IPS-20b (cell line): ENCODE measurements around the gene ZFP36L1.

ENCODE experiments used
- H3K27ac ChIP-seq: one replicate; pipeline ENCODE4 v1.5.1; 2013; ENCODE audit warnings: low read length
- H3K27me3 ChIP-seq: 2 replicates; pipeline ENCODE4 v1.6.1; 2013; ENCODE audit warnings: mild to moderate bottlenecking, low read length, inconsistent platforms; ENCODE audit not compliant: insufficient read depth
- H3K36me3 ChIP-seq: 2 replicates; pipeline ENCODE4 v1.6.1; 2013; ENCODE audit warnings: low read depth, mild to moderate bottlenecking, inconsistent platforms, low read length, moderate library complexity; ENCODE audit not compliant: insufficient read depth
- H3K4me1 ChIP-seq: 2 replicates; pipeline ENCODE4 v1.6.1; 2013; ENCODE audit warnings: mild to moderate bottlenecking, control low read depth, inconsistent platforms, low read length, moderate library complexity; ENCODE audit not compliant: insufficient read depth
- H3K4me3 ChIP-seq: 2 replicates; pipeline ENCODE4 v1.5.1; 2013; ENCODE audit warnings: mild to moderate bottlenecking, low read length, inconsistent platforms
- H3K9ac ChIP-seq: 2 replicates; pipeline ENCODE4 v1.6.1; 2013; ENCODE audit warnings: low read depth, mild to moderate bottlenecking, inconsistent platforms, low read length, moderate library complexity
- H3K9me3 ChIP-seq: 2 replicates; pipeline ENCODE4 v1.6.1; 2013; ENCODE audit warnings: mild to moderate bottlenecking, low read depth, low read length, inconsistent platforms; ENCODE audit not compliant: insufficient read depth

The ZFP36L1 gene

DNA sequence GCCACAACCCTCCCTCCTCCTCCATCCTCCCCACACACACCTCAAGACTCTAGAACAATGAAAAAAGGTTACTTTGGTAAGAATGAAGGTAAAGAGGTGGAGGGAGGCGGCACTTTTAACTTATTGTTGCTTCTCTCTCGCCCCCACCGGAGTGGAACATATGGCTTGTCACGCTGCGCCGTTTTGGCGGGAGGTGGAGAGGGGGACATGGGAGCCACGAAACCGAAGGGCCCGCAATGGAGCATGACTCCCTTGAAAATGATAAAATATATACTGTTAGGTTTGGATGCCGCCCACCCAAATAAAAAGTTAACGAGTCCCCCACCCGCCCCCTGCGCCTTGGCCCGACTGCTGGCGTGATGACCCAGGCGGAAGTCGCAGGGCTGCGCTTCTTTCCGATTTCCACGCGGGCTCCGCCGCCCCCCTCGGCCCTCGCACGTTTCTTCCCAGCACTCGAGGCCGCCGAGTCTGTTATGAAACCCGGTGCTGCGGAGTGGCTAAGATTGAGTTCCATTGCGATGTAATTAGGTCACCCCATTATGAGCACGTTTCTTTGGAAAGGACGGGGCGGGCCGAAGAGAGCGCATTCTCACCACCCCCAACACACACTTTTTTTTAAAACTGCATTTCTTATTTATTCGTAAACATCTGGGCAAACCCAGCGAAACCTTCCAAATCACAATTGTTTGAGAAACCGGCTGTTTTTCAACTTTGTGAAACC lies 1.4 kb upstream of the ZFP36L1 start:
- Histone ChIP-seq H3K9ac (peak overlapping the region; percentile 100), H3K27ac (peak overlapping the region; percentile 99), H3K4me1 (peaks cover 20% of the 10 kb centered on the region), H3K27me3 (no peaks in the 10 kb centered on the region), H3K36me3 (peaks cover 34% of the 10 kb centered on the region), H3K4me3 (peak overlapping the region; percentile 100), H3K9me3 (peaks cover 6% of the 10 kb centered on the region; the same call in 1 of the 2 replicates)

DNA sequence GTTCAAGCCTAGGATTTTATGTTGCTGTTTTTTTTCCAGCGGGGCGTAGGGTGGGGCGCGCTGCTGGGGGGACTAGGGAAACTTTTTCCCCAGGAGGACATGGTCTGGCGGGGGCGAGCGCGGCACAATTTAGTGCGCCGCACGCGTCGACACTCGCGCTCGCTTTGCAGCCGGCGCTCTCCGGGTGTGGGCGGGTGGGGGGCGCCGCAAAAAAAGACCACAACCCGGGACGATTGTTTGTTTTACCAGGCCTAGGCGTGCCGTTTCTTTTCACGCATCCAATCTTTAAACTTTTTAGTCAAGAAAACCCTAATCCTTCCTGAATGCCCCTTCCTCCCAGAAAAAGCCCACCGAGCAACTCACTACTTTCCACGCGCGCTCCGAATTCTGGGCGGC lies 865 bp upstream of the ZFP36L1 start:
- Histone ChIP-seq H3K9me3 (peaks cover 3% of the 10 kb centered on the region; the same call in 1 of the 2 replicates), H3K27ac (peak overlapping the region; percentile 99), H3K36me3 (peaks cover 40% of the 10 kb centered on the region), H3K27me3 (no peaks in the 10 kb centered on the region), H3K4me3 (peak overlapping the region; percentile 100), H3K4me1 (peaks cover 24% of the 10 kb centered on the region), H3K9ac (peak overlapping the region; percentile 100)

DNA sequence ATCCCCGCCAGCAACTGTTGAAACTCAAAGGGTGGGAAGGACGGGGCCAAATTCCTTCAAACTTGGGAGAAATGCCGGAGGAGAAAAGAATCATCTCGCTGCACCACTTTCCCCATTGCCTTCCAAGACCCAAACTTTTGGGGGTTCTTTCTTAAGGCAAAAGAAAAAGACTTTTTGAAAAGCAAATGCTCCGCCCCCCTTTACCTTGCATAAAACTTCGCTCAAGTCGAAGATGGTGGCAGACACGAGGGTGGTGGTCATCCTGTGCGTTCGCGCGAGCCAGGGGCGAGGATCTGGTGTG lies 239 bp downstream of the ZFP36L1 start:
- Histone ChIP-seq H3K4me1 (peaks cover 19% of the 10 kb centered on the region), H3K4me3 (peak overlapping the region; percentile 100), H3K36me3 (peaks cover 51% of the 10 kb centered on the region), H3K9ac (peak overlapping the region; percentile 100), H3K27ac (peak overlapping the region; percentile 100), H3K27me3 (no peaks in the 10 kb centered on the region), H3K9me3 (no peaks in the 10 kb centered on the region)

DNA sequence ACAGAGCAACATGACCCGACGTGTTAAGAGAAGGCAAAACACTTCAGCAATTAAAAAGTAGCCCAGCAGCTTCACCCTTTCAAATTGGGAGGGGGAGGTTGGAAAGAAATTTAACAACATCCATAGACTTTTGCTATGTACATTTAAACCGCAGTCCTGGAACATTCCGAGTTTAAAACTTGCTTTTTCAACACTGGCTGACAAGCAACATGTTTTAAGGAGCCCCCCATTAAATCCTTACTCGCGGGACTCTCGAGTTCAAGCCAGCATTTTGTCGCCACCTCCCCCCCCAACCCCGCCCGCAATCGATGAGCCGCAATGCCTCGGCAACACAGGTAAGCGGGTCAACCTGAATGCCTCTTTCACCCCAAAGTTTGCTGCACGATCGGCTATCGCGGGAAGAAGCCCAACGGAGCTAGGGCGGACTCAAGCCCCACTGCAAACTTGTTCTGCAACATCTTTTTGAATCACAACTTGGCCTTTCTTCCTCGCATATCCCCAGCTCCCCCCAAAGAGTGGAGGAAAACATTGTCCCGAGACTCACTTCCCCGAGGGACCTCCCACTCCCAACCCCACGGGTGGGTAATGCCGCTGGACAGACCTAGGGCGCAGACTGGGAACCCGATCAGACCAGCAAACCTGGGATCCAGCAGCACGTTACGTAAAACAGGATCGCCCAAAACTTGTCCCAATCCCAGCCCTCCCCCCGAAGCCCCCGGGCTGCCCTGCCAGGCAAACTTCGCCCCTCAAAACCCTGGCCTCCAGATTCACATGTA lies 777 bp downstream of the ZFP36L1 start:
- Histone ChIP-seq H3K9me3 (no peaks in the 10 kb centered on the region), H3K4me1 (peaks cover 16% of the 10 kb centered on the region), H3K27ac (peak overlapping the region; percentile 100), H3K4me3 (peak overlapping the region; percentile 100), H3K27me3 (no peaks in the 10 kb centered on the region), H3K36me3 (peaks cover 56% of the 10 kb centered on the region), H3K9ac (peak overlapping the region; percentile 100)

DNA sequence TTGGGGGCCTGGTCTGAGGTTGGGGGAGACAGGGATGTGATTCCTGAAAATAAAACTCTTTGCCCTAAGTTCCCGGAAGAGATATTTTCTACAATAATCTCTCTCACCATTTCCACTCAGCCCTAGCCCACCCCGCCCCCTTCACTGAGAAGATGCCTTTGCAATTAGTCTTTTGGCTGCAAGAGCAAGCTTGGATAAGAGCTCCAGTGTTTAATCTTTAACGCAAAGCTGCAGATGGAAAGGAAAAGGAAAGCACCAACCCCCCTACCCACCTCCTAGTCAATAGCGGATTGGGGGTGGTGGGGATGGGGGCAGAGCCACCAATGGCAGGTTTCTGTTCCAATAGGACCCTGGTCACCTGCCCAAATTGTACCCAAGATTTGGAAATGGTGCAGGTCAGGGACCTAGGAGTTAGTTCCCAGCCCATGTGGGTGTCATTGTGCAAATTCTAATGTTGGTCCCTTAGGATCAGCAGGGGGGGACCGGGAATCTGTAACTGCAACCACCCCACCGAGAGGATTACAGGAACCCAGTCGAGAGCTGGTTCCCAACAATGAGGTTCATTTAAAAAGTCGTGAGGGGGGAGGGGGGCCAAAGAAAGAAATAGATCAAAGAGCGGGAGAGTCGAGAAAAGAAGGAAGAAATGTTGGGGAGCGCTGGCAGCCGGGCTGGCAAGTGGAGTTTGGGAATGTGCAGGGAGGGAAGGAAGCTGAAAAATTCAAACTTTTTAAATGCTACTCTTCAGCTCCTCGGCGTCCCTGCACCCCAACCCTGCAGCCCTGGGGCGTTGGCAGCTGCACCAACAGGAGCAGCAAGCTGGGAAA lies 1.6 kb downstream of the ZFP36L1 start:
- peak overlapping the region; percentile 100 for H3K4me3 ChIP-seq
- H3K27me3 ChIP-seq: no peaks in the 10 kb centered on the region
- peaks cover 63% of the 10 kb centered on the region for H3K36me3 ChIP-seq
- H3K9me3 ChIP-seq: no peaks in the 10 kb centered on the region
- H3K4me1 ChIP-seq: peaks cover 9% of the 10 kb centered on the region; the same call in 1 of the 2 replicates
- H3K27ac ChIP-seq: peak overlapping the region; percentile 100
- peak overlapping the region; percentile 100 for H3K9ac ChIP-seq

DNA sequence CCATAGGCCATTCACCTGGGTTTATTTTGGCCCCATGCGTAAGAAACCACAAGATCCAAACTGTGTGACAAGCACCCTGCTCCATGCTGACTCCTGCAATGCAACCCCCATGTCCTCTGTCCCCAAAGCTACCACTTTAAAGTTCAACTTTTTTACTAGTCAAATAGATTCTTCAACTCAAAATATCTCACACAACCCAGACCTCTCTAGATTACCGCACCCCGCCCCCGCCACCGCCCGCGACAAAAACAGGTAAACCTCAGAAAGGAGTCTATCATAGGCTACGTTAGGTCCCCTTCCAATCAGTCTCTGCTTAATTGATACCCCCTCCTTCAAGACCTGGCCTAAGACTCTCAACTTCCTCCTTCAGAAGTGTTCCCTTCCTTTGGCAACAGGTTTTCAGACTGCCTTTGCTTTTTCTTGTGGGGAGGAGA lies 2.2 kb downstream of the ZFP36L1 start:
- peaks cover 63% of the 10 kb centered on the region for H3K36me3 ChIP-seq
- H3K27me3 ChIP-seq: no peaks in the 10 kb centered on the region
- H3K4me1 ChIP-seq: peaks cover 9% of the 10 kb centered on the region; the same call in 1 of the 2 replicates
- peak overlapping the region; percentile 100; the same call in 1 of the 2 replicates for H3K9ac ChIP-seq
- no peak overlapping the region for H3K27ac ChIP-seq
- no peaks in the 10 kb centered on the region for H3K9me3 ChIP-seq
- H3K4me3 ChIP-seq: peak overlapping the region; percentile 100

DNA sequence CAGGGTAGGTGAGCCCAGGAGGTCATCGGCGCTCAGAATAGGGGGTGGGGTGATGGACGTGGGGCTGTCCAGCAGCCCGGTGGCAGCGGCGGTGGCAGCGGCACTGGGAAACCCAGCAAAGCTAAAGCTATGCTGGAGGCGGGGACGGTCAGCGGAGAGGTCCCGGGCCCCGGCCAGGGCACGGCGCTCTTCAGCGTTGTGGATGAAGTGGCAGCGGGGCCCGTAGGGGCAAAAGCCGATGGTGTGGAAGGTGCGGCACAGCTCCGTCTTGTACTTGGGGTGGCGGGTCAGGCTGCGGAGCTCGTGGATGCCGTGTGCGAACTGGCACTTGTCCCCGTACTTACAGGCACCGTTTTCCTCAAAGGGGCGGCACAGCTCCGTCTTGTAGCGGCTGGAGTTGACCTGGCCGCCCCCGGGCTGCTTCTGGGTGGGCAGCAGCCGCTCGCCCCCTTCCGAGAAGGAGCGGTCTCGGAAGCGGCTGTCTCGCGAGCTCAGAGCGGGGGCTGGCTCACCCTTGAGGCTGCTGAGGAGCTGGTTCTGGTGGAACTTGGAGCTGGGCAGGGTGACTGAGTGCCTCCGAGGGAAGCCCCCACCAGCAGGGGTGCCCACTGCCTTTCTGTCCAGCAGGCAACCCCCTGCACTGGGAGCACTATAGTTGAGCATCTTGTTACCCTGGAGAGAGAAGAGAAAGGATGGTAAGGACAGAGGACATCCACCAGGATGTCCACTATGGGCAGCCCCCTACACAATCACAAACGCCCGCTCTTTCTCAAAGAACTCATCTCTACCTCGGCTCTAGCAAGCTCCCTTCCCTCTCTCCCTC lies 2.8 kb downstream of the ZFP36L1 start:
- peaks cover 9% of the 10 kb centered on the region; the same call in 1 of the 2 replicates for H3K4me1 ChIP-seq
- H3K36me3 ChIP-seq: peaks cover 63% of the 10 kb centered on the region
- no peaks in the 10 kb centered on the region for H3K9me3 ChIP-seq
- no peaks in the 10 kb centered on the region for H3K27me3 ChIP-seq
- H3K27ac ChIP-seq: no peak overlapping the region
- H3K4me3 ChIP-seq: peak overlapping the region; percentile 100
- H3K9ac ChIP-seq: peak overlapping the region; percentile 100; the same call in 1 of the 2 replicates

DNA sequence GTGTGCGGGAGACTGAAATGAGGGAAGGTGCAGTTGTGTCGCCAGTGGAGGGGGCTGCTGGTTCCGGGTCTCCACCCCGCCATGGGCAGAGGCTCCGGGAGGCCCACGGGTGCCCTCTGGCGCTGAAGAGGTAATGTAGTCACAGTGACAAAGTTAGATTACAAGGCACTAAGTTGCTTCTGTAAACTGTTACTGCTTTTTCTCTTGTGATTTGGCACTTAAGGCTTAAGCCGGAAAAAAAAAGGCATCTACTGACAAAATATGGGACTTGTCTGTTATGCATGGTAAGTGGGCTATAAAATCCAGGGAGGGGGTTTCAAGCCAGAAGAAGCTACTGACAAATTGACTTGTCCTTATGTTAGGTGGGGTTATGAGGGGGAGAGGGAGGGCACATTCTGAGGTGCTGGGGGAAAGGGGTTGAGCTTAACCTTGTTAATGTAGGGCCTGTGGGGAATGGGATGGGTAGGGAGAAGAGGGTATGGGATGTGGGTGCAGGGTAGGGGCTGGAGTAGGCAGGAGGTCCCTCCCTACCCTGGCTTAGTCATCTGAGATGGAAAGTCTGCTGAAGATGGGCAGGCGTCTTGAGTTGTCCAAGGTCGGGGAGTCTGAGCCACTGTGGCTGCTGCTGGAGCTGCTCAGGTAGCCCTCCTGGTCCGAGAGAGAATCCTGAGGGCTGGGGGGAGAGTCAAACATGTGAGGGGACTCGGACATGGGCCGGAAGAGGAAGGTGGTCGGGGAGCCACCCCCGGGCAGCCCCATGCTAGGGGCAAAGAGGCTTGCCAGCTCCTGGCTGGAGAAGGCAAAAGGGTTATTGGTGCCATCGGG lies 3.7 kb downstream of the ZFP36L1 start:
- H3K27me3 ChIP-seq: no peaks in the 10 kb centered on the region
- 0 out of 2 replicates have a peak overlapping the region, but pooled peaks have one; percentile 29 for H3K9ac ChIP-seq
- peak overlapping the region; percentile 100 for H3K4me3 ChIP-seq
- H3K36me3 ChIP-seq: peaks cover 63% of the 10 kb centered on the region
- H3K9me3 ChIP-seq: no peaks in the 10 kb centered on the region
- H3K4me1 ChIP-seq: peaks cover 9% of the 10 kb centered on the region; the same call in 1 of the 2 replicates
- no peak overlapping the region for H3K27ac ChIP-seq

DNA sequence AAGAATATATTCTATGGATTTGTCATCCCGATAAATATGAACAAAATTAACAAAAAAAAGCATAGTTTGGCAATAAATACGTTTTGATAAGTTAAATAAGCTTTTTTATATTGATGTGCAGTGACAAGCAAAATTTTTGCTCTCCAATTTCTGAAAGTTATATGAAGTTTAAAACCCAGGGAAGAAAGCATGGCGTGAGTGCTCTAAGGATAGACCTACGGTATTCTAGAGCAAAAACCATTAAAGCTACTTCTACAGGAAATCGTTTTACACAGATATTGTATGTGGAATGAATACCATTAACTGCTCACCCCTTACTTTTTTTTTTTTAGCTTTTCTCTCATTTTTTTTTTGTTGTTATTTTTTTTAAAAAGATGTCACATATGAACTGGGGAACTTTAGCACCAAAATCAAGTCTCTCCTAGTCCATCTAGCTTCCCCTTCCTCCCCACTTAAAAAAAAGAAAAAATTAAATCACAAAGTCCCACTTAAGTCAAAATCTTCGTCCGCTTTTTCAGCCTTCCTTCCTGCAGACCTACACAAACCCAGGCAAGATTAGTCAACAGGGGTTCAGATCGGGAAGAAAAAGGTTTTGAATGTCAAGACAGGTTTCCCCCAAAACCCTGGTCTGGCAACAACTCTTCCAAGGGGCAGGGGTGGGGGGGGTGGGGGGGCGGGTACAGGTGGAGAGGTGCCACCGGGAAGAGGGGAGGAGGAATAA lies 4.4 kb downstream of the ZFP36L1 start:
- Histone ChIP-seq H3K36me3 (peaks cover 63% of the 10 kb centered on the region), H3K4me1 (peaks cover 9% of the 10 kb centered on the region; the same call in 1 of the 2 replicates), H3K9ac (no peak overlapping the region)

More for the DNA sequence above, 4.4 kb downstream of the ZFP36L1 start:
- Histone ChIP-seq H3K27ac (no peak overlapping the region), H3K27me3 (no peaks in the 10 kb centered on the region), H3K9me3 (no peaks in the 10 kb centered on the region), H3K4me3 (no peak overlapping the region)
